ENCODE results near the gene FUT2.

FUT2 gene

DNA sequence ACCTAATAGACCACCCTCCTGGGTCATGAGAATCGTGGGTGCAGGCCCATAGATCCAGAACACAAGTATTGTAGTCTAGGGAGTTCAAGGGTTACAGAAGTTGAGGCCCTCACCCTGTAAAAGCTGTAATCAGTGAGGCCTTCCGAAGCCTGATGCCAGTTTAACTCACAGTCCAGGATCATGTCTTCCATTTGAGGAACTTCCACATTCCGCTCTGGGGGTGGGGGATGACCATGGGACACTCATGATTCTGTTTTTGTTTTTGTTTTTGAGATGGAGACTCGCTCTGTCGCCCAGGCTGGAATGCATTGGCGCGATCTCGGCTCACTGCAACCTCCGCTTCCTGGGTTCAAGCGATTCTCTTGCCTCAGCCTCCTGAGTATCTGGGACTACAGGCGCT, 46.3 kb downstream of the FUT2 start:
- TF ChIP-seq, protein P1, sequence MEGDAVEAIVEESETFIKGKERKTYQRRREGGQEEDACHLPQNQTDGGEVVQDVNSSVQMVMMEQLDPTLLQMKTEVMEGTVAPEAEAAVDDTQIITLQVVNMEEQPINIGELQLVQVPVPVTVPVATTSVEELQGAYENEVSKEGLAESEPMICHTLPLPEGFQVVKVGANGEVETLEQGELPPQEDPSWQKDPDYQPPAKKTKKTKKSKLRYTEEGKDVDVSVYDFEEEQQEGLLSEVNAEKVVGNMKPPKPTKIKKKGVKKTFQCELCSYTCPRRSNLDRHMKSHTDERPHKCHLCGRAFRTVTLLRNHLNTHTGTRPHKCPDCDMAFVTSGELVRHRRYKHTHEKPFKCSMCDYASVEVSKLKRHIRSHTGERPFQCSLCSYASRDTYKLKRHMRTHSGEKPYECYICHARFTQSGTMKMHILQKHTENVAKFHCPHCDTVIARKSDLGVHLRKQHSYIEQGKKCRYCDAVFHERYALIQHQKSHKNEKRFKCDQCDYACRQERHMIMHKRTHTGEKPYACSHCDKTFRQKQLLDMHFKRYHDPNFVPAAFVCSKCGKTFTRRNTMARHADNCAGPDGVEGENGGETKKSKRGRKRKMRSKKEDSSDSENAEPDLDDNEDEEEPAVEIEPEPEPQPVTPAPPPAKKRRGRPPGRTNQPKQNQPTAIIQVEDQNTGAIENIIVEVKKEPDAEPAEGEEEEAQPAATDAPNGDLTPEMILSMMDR (IDR thresholded peaks at IDR 0.05; ENCODE audit: low read depth, low read length) = no peak
- DNase-seq (ENCODE audit: low read depth, low spot score) = no peak
- no peak overlapping the region for H3K4me3 ChIP-seq (ENCODE audit: low read depth, low read length)
- in situ Hi-C loops (cut with HindIII; ENCODE audit: low sequenced_read_pairs) = no loop called here

- DNase-seq (ENCODE audit: low read depth, low spot score) = peak; percentile 66
- no peak overlapping the region for H3K4me3 ChIP-seq (ENCODE audit: low read depth, low read length)
- TF ChIP-seq, protein P1 (IDR thresholded peaks at IDR 0.05; ENCODE audit: low read depth, low read length) = no peak
- in situ Hi-C loops (cut with HindIII; ENCODE audit: low sequenced_read_pairs) = no loop called here
These were observed 49.6 kb downstream of the FUT2 start for GRCh38 chr19:48745208-48745995.

GRCh38 chr19:48746110-48746509, 50.3 kb downstream of the FUT2 start:
- no peak for DNase-seq (ENCODE audit: low read depth, low spot score)
- TF ChIP-seq, protein P1 (IDR thresholded peaks at IDR 0.05; ENCODE audit: low read depth, low read length) = no peak
- in situ Hi-C loops (cut with HindIII; ENCODE audit: low sequenced_read_pairs) = no loop called here
- H3K4me3 ChIP-seq (ENCODE audit: low read depth, low read length) = no peak overlapping the region

- peak; percentile 92 for DNase-seq (ENCODE audit: low read depth, low spot score)
- TF ChIP-seq, protein P1 (IDR thresholded peaks at IDR 0.05; ENCODE audit: low read depth, low read length) = no peak
- in situ Hi-C loops (cut with HindIII; ENCODE audit: low sequenced_read_pairs) = no loop called here
- peak within 1 kb of the TSS; percentile 69 for H3K4me3 ChIP-seq (ENCODE audit: low read depth, low read length)
These were observed 51.2 kb downstream of the FUT2 start, which contains the start of gene IZUMO1 for GRCh38 chr19:48746738-48747575. Gene IZUMO1, minus strand, starts transcription at chr19:48746909. Its CDS starts 1,050 bp downstream, at chr19:48745859.

GRCh38 chr19:48749571-48750198, 53.9 kb downstream of the FUT2 start:
- H3K4me3 ChIP-seq (ENCODE audit: low read depth, low read length) = no peak overlapping the region
- in situ Hi-C loops (cut with HindIII; ENCODE audit: low sequenced_read_pairs) = no loop called here
- no peak for DNase-seq (ENCODE audit: low read depth, low spot score)
- TF ChIP-seq, protein P1 (IDR thresholded peaks at IDR 0.05; ENCODE audit: low read depth, low read length) = no peak

GRCh38 chr19:48750351-48750750, 54.6 kb downstream of the FUT2 start:
- in situ Hi-C loops (cut with HindIII; ENCODE audit: low sequenced_read_pairs) = no loop called here
- H3K4me3 ChIP-seq (ENCODE audit: low read depth, low read length) = no peak overlapping the region
- no peak for DNase-seq (ENCODE audit: low read depth, low spot score)
- TF ChIP-seq, protein P1 (IDR thresholded peaks at IDR 0.05; ENCODE audit: low read depth, low read length) = no peak
